Measurements from ENCODE around the gene AOX1.

Gene AOX1

GRCh38 chr2:200593905-200594304 is 8.1 kb downstream of the AOX1 start:
- Histone ChIP-seq H3K4me1 (ENCODE audit: control insufficient read depth in 1 of 2, insufficient read depth in 1 of 2, low read depth in 1 of 2, low read length in 1 of 2) (peaks cover 0 to 8% of the 10 kb centered on the region in 2 experiments), H3K9me3 (no peaks in the 10 kb centered on the region), H3K36me3 (no peaks in the 10 kb centered on the region), H3K27me3 (no peaks in the 10 kb centered on the region), H3K27ac (no peak overlapping the region), H3K4me3 (ENCODE audit: low read depth in 1 of 2, low read length in 1 of 2) (no peak overlapping the region)
- TF ChIP-seq CTCF (IDR thresholded peaks at IDR 0.05): no peak

GRCh38 chr2:200595913-200596312 is 10.1 kb downstream of the AOX1 start:
- Histone ChIP-seq H3K4me1 (ENCODE audit: control insufficient read depth in 1 of 2, insufficient read depth in 1 of 2, low read depth in 1 of 2, low read length in 1 of 2) (no peaks in the 10 kb centered on the region), H3K27ac (no peak overlapping the region), H3K27me3 (no peaks in the 10 kb centered on the region), H3K4me3 (ENCODE audit: low read depth in 1 of 2, low read length in 1 of 2) (no peak overlapping the region), H3K9me3 (no peaks in the 10 kb centered on the region), H3K36me3 (no peaks in the 10 kb centered on the region)
- no peak for TF ChIP-seq CTCF (IDR thresholded peaks at IDR 0.05)

- TF ChIP-seq CTCF (IDR thresholded peaks at IDR 0.05): no peak
- Histone ChIP-seq H3K27ac (no peak overlapping the region), H3K36me3 (no peaks in the 10 kb centered on the region), H3K4me1 (ENCODE audit: control insufficient read depth in 1 of 2, insufficient read depth in 1 of 2, low read depth in 1 of 2, low read length in 1 of 2) (no peaks in the 10 kb centered on the region), H3K4me3 (ENCODE audit: low read depth in 1 of 2, low read length in 1 of 2) (no peak overlapping the region), H3K27me3 (no peaks in the 10 kb centered on the region), H3K9me3 (no peaks in the 10 kb centered on the region)
These were observed 11.2 kb downstream of the AOX1 start for GRCh38 chr2:200596774-200597570.

- TF ChIP-seq CTCF (IDR thresholded peaks at IDR 0.05): no peak
- H3K36me3 ChIP-seq: no peaks in the 10 kb centered on the region
These were observed 13.4 kb downstream of the AOX1 start for GRCh38 chr2:200599206-200599605.

GRCh38 chr2:200600549-200601225 is 14.9 kb downstream of the AOX1 start:
- no peaks in the 10 kb centered on the region for H3K36me3 ChIP-seq
- H3K4me3 ChIP-seq (ENCODE audit: low read depth in 1 of 2, low read length in 1 of 2): no peak overlapping the region
- TF ChIP-seq CTCF (IDR thresholded peaks at IDR 0.05): no peak
- no peaks in the 10 kb centered on the region for H3K9me3 ChIP-seq
- no peak overlapping the region for H3K27ac ChIP-seq
- H3K27me3 ChIP-seq: no peaks in the 10 kb centered on the region
- peaks cover 5 to 15% of the 10 kb centered on the region in 2 experiments for H3K4me1 ChIP-seq (ENCODE audit: control insufficient read depth in 1 of 2, insufficient read depth in 1 of 2, low read depth in 1 of 2, low read length in 1 of 2)

More at GRCh38 chr2:200599206-200599605, 13.4 kb downstream of the AOX1 start:
- Histone ChIP-seq H3K9me3 (no peaks in the 10 kb centered on the region), H3K27me3 (no peaks in the 10 kb centered on the region), H3K4me1 (ENCODE audit: control insufficient read depth in 1 of 2, insufficient read depth in 1 of 2, low read depth in 1 of 2, low read length in 1 of 2) (peaks cover 0 to 4% of the 10 kb centered on the region in 2 experiments), H3K4me3 (ENCODE audit: low read depth in 1 of 2, low read length in 1 of 2) (no peak overlapping the region), H3K27ac (no peak overlapping the region)
